GM23338 (cell line): ENCODE measurements around the gene HELB.

Experiments
- EZH2 ChIP-seq: fragments of 200-600 bp; sonication (generic); IDR thresholded peaks from one replicate; pipeline ENCODE4 v1.8.0; 2017; ENCODE audit warnings: antibody characterized with exemption, mild to moderate bottlenecking, low read depth; ENCODE audit not compliant: unreplicated experiment
- EZH2phosphoT487 ChIP-seq: fragments of 200-600 bp; sonication (generic); IDR thresholded peaks from one replicate; pipeline ENCODE4 v1.8.1; 2018; ENCODE audit warnings: antibody characterized with exemption; ENCODE audit not compliant: unreplicated experiment
- JUNB ChIP-seq: IDR thresholded peaks from one replicate; pipeline ENCODE4 v1.6.1; 2016; ENCODE audit warnings: antibody characterized with exemption; ENCODE audit not compliant: unreplicated experiment
- POLR2AphosphoS5 ChIP-seq: IDR thresholded peaks from 2 replicates; pipeline ENCODE4 v1.6.1; 2016; ENCODE audit warnings: antibody characterized with exemption, low read depth
- ZNF114 ChIP-seq: fragments of 250-450 bp; sonication (Bioruptor Pico); IDR thresholded peaks from 2 replicates; pipeline ENCODE4 v1.5.0; 2020; ENCODE audit warnings: mild to moderate bottlenecking, moderate library complexity
- TF ChIP-seq, protein P1 (sequence below), 2 experiments: fragments of 200-600 bp in 1 of 2; sonication (generic) in 1 of 2; conservative IDR thresholded peaks; 2 replicates each; pipeline versions ENCODE4 v1.5.1 to v1.6.1; 2016 to 2017; ENCODE audit warnings: antibody characterized with exemption in 2 of 2, low read depth in 2 of 2, mild to moderate bottlenecking in 2 of 2, moderate library complexity in 1 of 2
- TF ChIP-seq, protein P2 (sequence below): IDR thresholded peaks from 2 replicates; pipeline ENCODE4 v1.6.1; 2016; ENCODE audit warnings: antibody characterized with exemption

DNA sequence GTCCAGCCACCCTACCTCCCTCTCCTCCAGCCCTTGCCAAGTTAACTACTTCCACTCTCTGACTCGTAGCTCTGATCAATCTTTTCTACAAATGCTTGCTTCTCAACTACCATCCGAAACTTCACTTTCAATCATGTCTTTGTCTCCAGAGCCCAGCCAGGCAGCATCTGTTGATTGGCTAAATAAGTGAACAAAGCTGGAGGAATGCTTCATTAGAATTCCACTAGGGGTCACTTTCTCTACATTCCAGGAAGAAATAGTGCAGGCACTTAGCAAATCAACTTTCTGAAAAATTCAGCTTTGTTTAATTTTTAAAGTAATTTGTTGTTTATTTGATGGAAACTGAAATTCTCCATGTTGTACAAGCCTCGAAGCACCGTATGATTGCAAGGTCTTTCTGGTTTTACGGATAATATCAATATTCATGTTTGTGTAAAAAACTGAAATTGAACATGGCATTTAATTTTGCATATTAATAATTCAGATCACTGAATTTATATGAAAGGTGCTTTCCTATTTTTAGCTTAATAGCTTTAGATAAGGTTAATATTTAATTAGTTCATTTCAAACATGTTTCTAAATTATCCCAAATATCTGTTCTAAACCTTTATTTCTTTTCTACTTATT lies 32.4 kb upstream of the HELB start:
- TF ChIP-seq, protein P1, sequence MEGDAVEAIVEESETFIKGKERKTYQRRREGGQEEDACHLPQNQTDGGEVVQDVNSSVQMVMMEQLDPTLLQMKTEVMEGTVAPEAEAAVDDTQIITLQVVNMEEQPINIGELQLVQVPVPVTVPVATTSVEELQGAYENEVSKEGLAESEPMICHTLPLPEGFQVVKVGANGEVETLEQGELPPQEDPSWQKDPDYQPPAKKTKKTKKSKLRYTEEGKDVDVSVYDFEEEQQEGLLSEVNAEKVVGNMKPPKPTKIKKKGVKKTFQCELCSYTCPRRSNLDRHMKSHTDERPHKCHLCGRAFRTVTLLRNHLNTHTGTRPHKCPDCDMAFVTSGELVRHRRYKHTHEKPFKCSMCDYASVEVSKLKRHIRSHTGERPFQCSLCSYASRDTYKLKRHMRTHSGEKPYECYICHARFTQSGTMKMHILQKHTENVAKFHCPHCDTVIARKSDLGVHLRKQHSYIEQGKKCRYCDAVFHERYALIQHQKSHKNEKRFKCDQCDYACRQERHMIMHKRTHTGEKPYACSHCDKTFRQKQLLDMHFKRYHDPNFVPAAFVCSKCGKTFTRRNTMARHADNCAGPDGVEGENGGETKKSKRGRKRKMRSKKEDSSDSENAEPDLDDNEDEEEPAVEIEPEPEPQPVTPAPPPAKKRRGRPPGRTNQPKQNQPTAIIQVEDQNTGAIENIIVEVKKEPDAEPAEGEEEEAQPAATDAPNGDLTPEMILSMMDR (conservative IDR thresholded peaks at IDR 0.05; ENCODE audit: low read depth in 2 of 2): peak; percentile 66 to 76
- TF ChIP-seq, protein P2, sequence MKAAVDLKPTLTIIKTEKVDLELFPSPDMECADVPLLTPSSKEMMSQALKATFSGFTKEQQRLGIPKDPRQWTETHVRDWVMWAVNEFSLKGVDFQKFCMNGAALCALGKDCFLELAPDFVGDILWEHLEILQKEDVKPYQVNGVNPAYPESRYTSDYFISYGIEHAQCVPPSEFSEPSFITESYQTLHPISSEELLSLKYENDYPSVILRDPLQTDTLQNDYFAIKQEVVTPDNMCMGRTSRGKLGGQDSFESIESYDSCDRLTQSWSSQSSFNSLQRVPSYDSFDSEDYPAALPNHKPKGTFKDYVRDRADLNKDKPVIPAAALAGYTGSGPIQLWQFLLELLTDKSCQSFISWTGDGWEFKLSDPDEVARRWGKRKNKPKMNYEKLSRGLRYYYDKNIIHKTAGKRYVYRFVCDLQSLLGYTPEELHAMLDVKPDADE: no peak
- TF ChIP-seq EZH2: no peak
- no peak for TF ChIP-seq ZNF114 (CRISPR knock-in tag)
- TF ChIP-seq JUNB: no peak
- TF ChIP-seq POLR2AphosphoS5: no peak
- TF ChIP-seq EZH2phosphoT487: no peak
